Upper lobe of left lung (tissue), 4 donors: ENCODE data around the gene ZBTB8A.

Source experiments
- EP300 ChIP-seq, 4 donors: sonication (generic); formaldehyde crosslinking; IDR thresholded peaks; one replicate each; pipeline ENCODE4 v1.5.1; 2017; ENCODE audit warnings: antibody characterized with exemption in 4 of 4, control low read depth in 2 of 4
- POLR2A ChIP-seq, 4 donors: fragments of 450-650 bp; IDR thresholded peaks; one replicate each; pipeline ENCODE4 v1.5.1; 2016 to 2017; ENCODE audit warnings: antibody characterized with exemption in 4 of 4, mild to moderate bottlenecking in 2 of 4
- TF ChIP-seq, protein P1 (sequence below), 6 experiments: fragments of 450-650 bp in 4 of 6; fragments of 200-600 bp in 2 of 6; sonication (generic) in 2 of 6; IDR thresholded peaks; one replicate each; pipeline ENCODE4 v1.5.1; 2016 to 2019; ENCODE audit warnings: antibody characterized with exemption in 6 of 6

DNA sequence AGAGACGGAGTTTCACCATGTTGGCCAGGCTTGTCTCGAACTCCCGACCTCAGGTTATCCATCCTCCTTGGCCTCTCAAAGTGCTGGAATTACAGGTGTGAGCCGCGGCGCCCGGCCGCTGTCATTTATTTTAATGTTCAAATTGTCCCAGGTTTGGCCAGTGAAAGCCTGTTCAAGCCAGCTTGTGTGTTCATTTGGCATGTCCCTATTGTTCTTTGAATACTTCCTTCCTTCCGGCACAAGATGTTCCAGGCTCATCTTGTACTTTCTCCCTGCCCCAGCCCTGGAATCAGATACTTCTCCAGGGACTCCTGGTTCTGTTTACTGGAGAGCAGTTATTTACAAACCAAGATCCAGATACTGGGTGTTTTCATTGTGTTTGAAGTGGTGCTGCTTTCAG is 37.4 kb upstream of the ZBTB8A start:
- TF ChIP-seq, protein P1, sequence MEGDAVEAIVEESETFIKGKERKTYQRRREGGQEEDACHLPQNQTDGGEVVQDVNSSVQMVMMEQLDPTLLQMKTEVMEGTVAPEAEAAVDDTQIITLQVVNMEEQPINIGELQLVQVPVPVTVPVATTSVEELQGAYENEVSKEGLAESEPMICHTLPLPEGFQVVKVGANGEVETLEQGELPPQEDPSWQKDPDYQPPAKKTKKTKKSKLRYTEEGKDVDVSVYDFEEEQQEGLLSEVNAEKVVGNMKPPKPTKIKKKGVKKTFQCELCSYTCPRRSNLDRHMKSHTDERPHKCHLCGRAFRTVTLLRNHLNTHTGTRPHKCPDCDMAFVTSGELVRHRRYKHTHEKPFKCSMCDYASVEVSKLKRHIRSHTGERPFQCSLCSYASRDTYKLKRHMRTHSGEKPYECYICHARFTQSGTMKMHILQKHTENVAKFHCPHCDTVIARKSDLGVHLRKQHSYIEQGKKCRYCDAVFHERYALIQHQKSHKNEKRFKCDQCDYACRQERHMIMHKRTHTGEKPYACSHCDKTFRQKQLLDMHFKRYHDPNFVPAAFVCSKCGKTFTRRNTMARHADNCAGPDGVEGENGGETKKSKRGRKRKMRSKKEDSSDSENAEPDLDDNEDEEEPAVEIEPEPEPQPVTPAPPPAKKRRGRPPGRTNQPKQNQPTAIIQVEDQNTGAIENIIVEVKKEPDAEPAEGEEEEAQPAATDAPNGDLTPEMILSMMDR (IDR thresholded peaks at IDR 0.05), result no peak
- no peak for TF ChIP-seq POLR2A (IDR thresholded peaks at IDR 0.05)
- peak; percentile 88 to 100 (median 96) for TF ChIP-seq EP300 (IDR thresholded peaks at IDR 0.05)
